HEK293 (cell line): ENCODE results near the gene KIAA1328.

Source experiments
- GLI2 ChIP-seq: fragments of 450-650 bp; formaldehyde crosslinking; IDR thresholded peaks from 2 replicates; pipeline ENCODE4; 2017; ENCODE audit warnings: missing biosample characterization, missing genetic modification characterization, low read depth, borderline replicate concordance
- IKZF3 ChIP-seq: fragments of 450-650 bp; IDR thresholded peaks from 2 replicates; pipeline ENCODE4 v1.5.0; 2018; ENCODE audit warnings: missing biosample characterization, mild to moderate bottlenecking, missing genetic modification characterization, moderate library complexity
- KLF1 ChIP-seq: fragments of 450-650 bp; formaldehyde crosslinking; IDR thresholded peaks from 2 replicates; pipeline ENCODE4 v1.5.1; 2016; ENCODE audit warnings: missing biosample characterization, missing genetic modification characterization
- KLF17 ChIP-seq: fragments of 450-650 bp; formaldehyde crosslinking; IDR thresholded peaks from 2 replicates; pipeline ENCODE4 v1.5.1; 2016; ENCODE audit warnings: missing biosample characterization, missing genetic modification characterization
- PATZ1 ChIP-seq: fragments of 450-650 bp; formaldehyde crosslinking; IDR thresholded peaks from 2 replicates; pipeline ENCODE4 v1.5.1; 2016; ENCODE audit warnings: missing biosample characterization, missing genetic modification characterization
- PRDM2 ChIP-seq: fragments of 450-650 bp; formaldehyde crosslinking; IDR thresholded peaks from 2 replicates; pipeline ENCODE4 v1.5.1; 2016; ENCODE audit warnings: missing biosample characterization, missing genetic modification characterization, borderline replicate concordance
- PRDM6 ChIP-seq: fragments of 450-650 bp; formaldehyde crosslinking; IDR thresholded peaks from 2 replicates; pipeline ENCODE4 v1.5.1; 2017; ENCODE audit warnings: missing biosample characterization, missing genetic modification characterization
- SETDB1 ChIP-seq: IDR thresholded peaks from one replicate; pipeline ENCODE4 v1.6.1; 2017; ENCODE audit warnings: mild to moderate bottlenecking, low read length, moderate library complexity, mixed read lengths; ENCODE audit not compliant: insufficient read length
- TCF7L2 ChIP-seq: IDR thresholded peaks from 2 replicates; pipeline ENCODE4 v1.6.1; 2011; ENCODE audit warnings: low read depth, mild to moderate bottlenecking, inconsistent platforms, low read length, moderate library complexity, borderline replicate concordance
- ZFP3 ChIP-seq: fragments of 450-650 bp; formaldehyde crosslinking; IDR thresholded peaks from 2 replicates; pipeline ENCODE4 v1.5.1; 2016; ENCODE audit warnings: low read depth, missing biosample characterization, missing genetic modification characterization
- ZNF140 ChIP-seq: fragments of 450-650 bp; formaldehyde crosslinking; IDR thresholded peaks from 2 replicates; pipeline ENCODE4 v1.5.1; 2016; ENCODE audit warnings: missing biosample characterization, missing genetic modification characterization
- ZNF19 ChIP-seq: fragments of 450-650 bp; formaldehyde crosslinking; IDR thresholded peaks from 2 replicates; pipeline ENCODE4; 2016; ENCODE audit warnings: missing biosample characterization, missing genetic modification characterization, low read depth
- ZNF292 ChIP-seq: fragments of 450-650 bp; formaldehyde crosslinking; IDR thresholded peaks from 2 replicates; pipeline ENCODE4 v1.5.1; 2016; ENCODE audit warnings: low read depth, missing biosample characterization, missing genetic modification characterization, borderline replicate concordance
- ZNF350 ChIP-seq: fragments of 450-650 bp; formaldehyde crosslinking; IDR thresholded peaks from 2 replicates; pipeline ENCODE4 v1.5.0; 2017; ENCODE audit warnings: missing biosample characterization, mild to moderate bottlenecking, missing genetic modification characterization
- ZNF37A ChIP-seq: fragments of 450-650 bp; IDR thresholded peaks from 2 replicates; pipeline ENCODE4 v1.5.1; 2018; ENCODE audit warnings: missing biosample characterization, missing genetic modification characterization
- ZNF549 ChIP-seq: fragments of 450-650 bp; IDR thresholded peaks from 2 replicates; pipeline ENCODE4 v1.5.1; 2018; ENCODE audit warnings: missing biosample characterization, missing genetic modification characterization, mild to moderate bottlenecking, inconsistent platforms, moderate library complexity
- ZNF558 ChIP-seq: fragments of 450-650 bp; formaldehyde crosslinking; IDR thresholded peaks from 2 replicates; pipeline ENCODE4 v1.5.1; 2016; ENCODE audit warnings: missing biosample characterization, missing genetic modification characterization
- ZNF830 ChIP-seq: fragments of 450-650 bp; IDR thresholded peaks from 2 replicates; pipeline ENCODE4 v1.5.0; 2018; ENCODE audit warnings: missing biosample characterization, missing genetic modification characterization, low read depth, mild to moderate bottlenecking, moderate library complexity
- ZSCAN16 ChIP-seq: fragments of 450-650 bp; formaldehyde crosslinking; IDR thresholded peaks from 2 replicates; pipeline ENCODE4 v1.5.1; 2016; ENCODE audit warnings: missing biosample characterization, missing genetic modification characterization
- ZXDB ChIP-seq: fragments of 450-650 bp; formaldehyde crosslinking; IDR thresholded peaks from 2 replicates; pipeline ENCODE4 v1.5.1; 2016; ENCODE audit warnings: missing biosample characterization, missing genetic modification characterization
- TF ChIP-seq, protein P1 (sequence below): fragments of 450-650 bp; formaldehyde crosslinking; IDR thresholded peaks from 2 replicates; pipeline ENCODE4 v1.5.1; 2017; ENCODE audit warnings: missing biosample characterization, missing genetic modification characterization

KIAA1328 gene

DNA sequence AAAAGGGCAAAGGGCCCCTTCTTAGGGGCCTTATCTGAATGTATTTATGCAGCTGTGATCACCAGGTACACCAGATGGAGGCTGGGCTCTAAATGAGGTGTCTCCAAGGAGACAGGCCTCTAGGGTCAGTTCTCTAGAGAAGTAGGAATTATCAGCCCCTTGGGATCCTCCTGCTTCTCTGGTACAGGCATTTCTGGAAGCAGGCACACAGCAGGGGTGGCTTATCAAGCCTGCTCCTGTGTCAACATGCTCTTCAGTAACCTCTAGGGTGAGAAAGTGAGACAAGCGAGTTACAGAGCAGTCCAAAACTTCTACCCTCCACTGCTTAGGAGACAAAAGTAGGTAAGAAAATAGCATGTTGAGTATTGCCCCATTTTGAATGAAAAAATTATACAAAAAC is 13.9 kb upstream of the KIAA1328 start (continued):
- no peak for TF ChIP-seq PATZ1 (tag by site-specific recombination)
- TF ChIP-seq ZNF830 (tag by site-specific recombination), result no peak
- TF ChIP-seq KLF17, result no peak
- TF ChIP-seq, protein P1, sequence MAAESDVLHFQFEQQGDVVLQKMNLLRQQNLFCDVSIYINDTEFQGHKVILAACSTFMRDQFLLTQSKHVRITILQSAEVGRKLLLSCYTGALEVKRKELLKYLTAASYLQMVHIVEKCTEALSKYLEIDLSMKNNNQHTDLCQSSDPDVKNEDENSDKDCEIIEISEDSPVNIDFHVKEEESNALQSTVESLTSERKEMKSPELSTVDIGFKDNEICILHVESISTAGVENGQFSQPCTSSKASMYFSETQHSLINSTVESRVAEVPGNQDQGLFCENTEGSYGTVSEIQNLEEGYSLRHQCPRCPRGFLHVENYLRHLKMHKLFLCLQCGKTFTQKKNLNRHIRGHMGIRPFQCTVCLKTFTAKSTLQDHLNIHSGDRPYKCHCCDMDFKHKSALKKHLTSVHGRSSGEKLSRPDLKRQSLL, result no peak
- no peak for TF ChIP-seq ZNF549 (tag by site-specific recombination)
- no peak for TF ChIP-seq ZNF140 (tag by site-specific recombination)
- TF ChIP-seq IKZF3 (tag by site-specific recombination), result no peak
- TF ChIP-seq ZNF558 (tag by site-specific recombination), result no peak
- TF ChIP-seq TCF7L2, result no peak
- no peak for TF ChIP-seq ZNF19 (tag by site-specific recombination)
- 0 out of 2 replicates have a peak, but pooled peaks have one; percentile 11 for TF ChIP-seq ZXDB (tag by site-specific recombination)
- no peak for TF ChIP-seq ZFP3 (tag by site-specific recombination)
- TF ChIP-seq GLI2 (tag by site-specific recombination), result no peak
- no peak for TF ChIP-seq ZNF350 (tag by site-specific recombination)
- TF ChIP-seq SETDB1, result no peak
- no peak for TF ChIP-seq ZNF292 (tag by site-specific recombination)
- no peak for TF ChIP-seq KLF1
- TF ChIP-seq PRDM2 (tag by site-specific recombination), result no peak
- no peak for TF ChIP-seq ZNF37A
- TF ChIP-seq ZSCAN16 (tag by site-specific recombination), result no peak
- TF ChIP-seq PRDM6, result no peak
